ENCODE data around the gene KIAA2012.

KIAA2012 gene

DNA sequence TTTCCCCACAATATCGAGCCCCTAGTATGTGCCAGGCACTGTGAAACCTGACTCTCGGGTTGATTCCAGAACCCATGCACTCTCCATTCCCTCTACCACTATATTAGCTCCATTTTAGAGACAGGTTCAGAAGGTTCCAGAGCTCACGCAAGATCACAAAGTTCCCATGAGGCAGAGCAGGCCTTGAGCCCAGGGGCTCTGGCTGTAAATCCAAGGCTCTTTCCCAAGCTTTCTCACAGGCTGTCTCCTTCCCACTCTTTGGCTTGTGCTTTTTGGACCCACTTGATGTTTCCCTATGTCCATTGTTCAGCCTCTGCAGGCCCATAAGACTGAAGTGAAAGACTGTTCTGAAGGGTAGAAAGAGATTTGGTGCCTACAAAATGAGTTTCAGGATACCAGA lies 15.7 kb downstream of the KIAA2012 start:
- DNase-seq: no peak

DNA sequence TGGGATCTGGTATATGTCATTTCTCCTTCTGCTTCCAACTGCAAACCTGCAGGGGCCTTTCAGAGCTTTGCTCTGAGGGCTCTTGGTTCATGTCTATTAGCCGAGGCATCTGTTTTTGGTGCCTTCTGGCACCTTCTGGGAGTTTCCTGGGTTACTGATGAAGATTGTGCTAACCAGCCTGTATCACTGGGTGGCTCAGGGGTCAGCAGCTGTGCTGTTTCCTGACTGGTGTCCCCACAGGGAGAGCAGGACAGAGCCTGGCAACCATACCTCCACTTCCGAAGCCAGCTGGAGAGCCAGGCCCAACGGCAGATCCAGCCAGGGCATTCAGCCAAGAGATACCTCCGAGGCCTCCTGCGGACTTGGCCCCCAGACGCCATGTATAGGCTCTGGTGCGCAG lies 17.5 kb downstream of the KIAA2012 start:
- no peak for DNase-seq

GRCh38 chr2:202091476-202091875 lies 18.4 kb downstream of the KIAA2012 start:
- no peak for DNase-seq

DNA sequence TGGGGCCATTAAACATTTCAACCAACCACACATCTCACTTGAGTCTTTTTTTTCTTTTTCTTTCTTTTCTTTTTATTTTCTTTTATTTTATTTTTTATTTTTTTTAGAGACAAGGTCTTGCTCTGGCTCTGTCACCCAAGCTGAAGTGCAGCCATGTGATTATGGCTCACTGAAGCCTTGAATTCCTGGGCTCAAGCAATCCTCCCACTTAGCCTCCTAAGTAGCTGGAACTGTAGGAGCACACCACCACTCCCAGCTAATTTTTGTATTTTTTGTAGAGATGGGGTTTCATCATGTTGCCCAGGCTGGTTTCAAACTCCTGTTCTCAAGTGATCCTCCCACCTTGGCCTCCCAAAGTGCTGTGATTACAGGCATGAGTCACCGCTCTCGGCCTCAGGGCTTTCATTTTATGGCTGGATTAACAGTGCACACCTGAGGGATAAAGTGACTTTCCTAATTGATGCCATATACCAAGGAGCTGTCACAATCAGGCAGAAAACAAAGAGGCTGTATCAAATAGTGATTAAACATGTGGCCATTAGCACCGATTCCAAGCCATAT lies 21.5 kb downstream of the KIAA2012 start:
- no peak for DNase-seq

DNA sequence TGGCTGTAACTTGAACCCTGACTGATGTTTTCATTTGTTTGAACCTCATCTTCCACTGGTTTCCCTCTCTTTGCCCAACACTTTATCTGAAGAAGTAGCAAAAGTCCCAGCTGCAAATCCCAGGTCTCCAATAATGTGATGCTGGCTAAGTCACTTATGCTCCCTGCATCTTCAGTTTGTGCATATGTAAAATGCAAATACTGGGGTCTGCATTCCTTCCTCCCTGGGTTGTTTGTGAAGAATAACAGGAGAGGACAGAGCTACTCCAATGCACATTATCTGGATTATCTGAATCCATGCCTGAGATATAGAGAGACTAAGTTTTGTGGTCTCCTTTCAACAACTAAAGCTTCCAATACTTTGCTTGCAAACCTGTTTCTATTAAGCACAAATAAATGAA lies 22.2 kb downstream of the KIAA2012 start:
- DNase-seq: no peak

GRCh38 chr2:202096736-202097135 lies 23.7 kb downstream of the KIAA2012 start:
- no peak for DNase-seq

DNA sequence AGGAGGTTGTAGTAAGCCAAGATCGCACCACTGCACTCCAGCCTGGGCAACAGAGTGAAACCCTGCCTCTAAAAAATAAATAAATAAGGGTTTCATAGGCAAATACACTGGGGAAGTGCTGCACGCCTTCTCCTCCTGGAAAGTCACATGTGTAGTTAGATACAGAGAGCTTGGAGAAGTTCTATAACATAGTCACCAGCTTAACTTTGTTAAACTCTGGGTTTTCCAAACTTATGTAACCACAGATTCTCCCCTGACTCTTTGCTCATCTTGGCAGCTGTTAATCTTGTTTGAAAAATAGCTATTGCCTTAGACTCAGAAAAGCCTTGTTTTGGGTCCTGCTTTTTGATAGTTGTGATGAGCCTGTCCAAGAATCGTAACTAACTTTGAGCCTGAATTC lies 25.2 kb downstream of the KIAA2012 start:
- DNase-seq: no peak

GRCh38 chr2:202099515-202099914 lies 26.5 kb downstream of the KIAA2012 start:
- DNase-seq: no peak

- no peak for DNase-seq
Observed at GRCh38 chr2:202100176-202100575, 27.1 kb downstream of the KIAA2012 start.

GRCh38 chr2:202101026-202101579 lies 28.0 kb downstream of the KIAA2012 start:
- no peak for DNase-seq

GRCh38 chr2:202102425-202103000 lies 29.5 kb downstream of the KIAA2012 start:
- DNase-seq: no peak

GRCh38 chr2:202104286-202104870 lies 31.3 kb downstream of the KIAA2012 start:
- peak; percentile 21 for DNase-seq

- no peak for DNase-seq
Observed at GRCh38 chr2:202105025-202105424, 32.0 kb downstream of the KIAA2012 start.

- no peak for DNase-seq
Observed at GRCh38 chr2:202108345-202108744, 35.3 kb downstream of the KIAA2012 start.

- DNase-seq: no peak
Observed at GRCh38 chr2:202109139-202109736, 36.2 kb downstream of the KIAA2012 start.

GRCh38 chr2:202109737-202110184 lies 36.7 kb downstream of the KIAA2012 start:
- DNase-seq: no peak

GRCh38 chr2:202110491-202110890 lies 37.4 kb downstream of the KIAA2012 start:
- no peak for DNase-seq

DNA sequence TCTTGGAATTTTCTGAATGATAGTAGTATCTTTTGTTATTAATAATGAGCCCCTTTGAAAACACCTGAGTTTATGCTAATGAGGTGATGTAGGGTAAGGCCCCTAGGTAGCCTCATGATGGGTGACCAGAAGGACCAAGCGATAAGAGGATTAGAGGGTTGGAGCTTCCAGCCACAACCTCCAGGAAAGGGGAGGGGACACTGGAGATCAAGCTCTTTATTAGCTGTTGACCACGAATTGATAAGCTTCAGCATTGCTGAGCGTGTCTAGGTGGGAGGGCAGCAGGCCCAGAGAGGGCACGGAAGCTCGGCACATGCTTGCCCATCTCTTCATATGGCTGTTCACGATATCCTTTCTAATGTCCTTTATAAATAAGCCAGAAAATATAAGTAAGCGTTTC lies 39.0 kb downstream of the KIAA2012 start:
- DNase-seq: no peak

GRCh38 chr2:202113571-202114142 lies 40.6 kb downstream of the KIAA2012 start:
- DNase-seq: no peak

DNA sequence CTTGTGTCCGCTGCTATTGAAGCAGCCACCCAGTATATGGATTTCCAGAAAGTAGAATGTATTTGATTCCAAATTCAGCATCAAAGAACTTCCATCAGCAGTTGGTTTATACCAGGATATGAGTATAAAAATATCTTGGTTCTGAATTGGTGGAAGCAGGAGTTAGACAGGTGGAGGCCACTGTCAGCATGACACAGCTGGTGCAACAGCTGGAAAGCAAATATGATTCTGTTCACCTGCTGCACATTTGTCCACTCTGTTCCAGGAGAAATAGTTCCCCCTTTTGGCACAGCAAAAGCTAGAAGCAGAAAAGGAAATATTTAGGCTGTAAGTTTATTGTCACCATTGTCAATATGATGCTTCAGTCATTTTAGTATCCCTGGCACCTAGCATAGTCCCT lies 41.2 kb downstream of the KIAA2012 start:
- DNase-seq: no peak

- DNase-seq: no peak
Observed at GRCh38 chr2:202114795-202115194, 41.7 kb downstream of the KIAA2012 start.

GRCh38 chr2:202115479-202115971 lies 42.5 kb downstream of the KIAA2012 start:
- no peak for DNase-seq

GRCh38 chr2:202116691-202117090 lies 43.6 kb downstream of the KIAA2012 start:
- DNase-seq: no peak

Data from activated naive CD4-positive, alpha-beta T cell treated with anti-CD3 and anti-CD28 coated beads, Interleukin-2, amount 50 U/mL, for 16 hours (primary cell).